IPS DF 6.9 (cell line): ENCODE measurements around the gene RANBP2.

Experiments
- DNase-seq: peaks from one replicate; pipeline ENCODE4 v3.0.0-alpha.2; 2013; ENCODE audit warnings: low read depth, low spot score
- H3K27ac ChIP-seq: one replicate; pipeline ENCODE4 v1.5.1; 2013; ENCODE audit warnings: low read length, control low read depth
- H3K27me3 ChIP-seq: 2 replicates; pipeline ENCODE4 v1.6.1; 2013; ENCODE audit warnings: mild to moderate bottlenecking, low read length; ENCODE audit not compliant: control insufficient read depth, insufficient read depth
- H3K36me3 ChIP-seq: 2 replicates; pipeline ENCODE4 v1.6.1; 2013; ENCODE audit warnings: low read length; ENCODE audit not compliant: control insufficient read depth, insufficient read depth
- H3K4me1 ChIP-seq: 2 replicates; pipeline ENCODE4 v1.6.1; 2013; ENCODE audit warnings: low read length; ENCODE audit not compliant: control insufficient read depth, insufficient read depth
- H3K4me3 ChIP-seq: 2 replicates; pipeline ENCODE4 v1.5.1; 2013; ENCODE audit warnings: mild to moderate bottlenecking, low read length
- H3K9me3 ChIP-seq: 2 replicates; pipeline ENCODE4 v1.6.1; 2013; ENCODE audit warnings: low read length, inconsistent platforms; ENCODE audit not compliant: control insufficient read depth, insufficient read depth
- WGBS: extraction: QIAGEN DNeasy Blood & Tissue Kit; methylation state at CpG from one replicate; pipeline ENCODE4 v1.1.7; 2013; ENCODE audit warnings: mixed read lengths, missing lambda C conversion rate; ENCODE audit not compliant: insufficient read length, insufficient coverage; 5-methylcytosine and 5-hydroxymethylcytosine counted together

Gene RANBP2

GRCh38 chr2:108810993-108811957, 92.0 kb downstream of the RANBP2 start:
- H3K27me3 ChIP-seq = no peaks in the 10 kb centered on the region
- no peaks in the 10 kb centered on the region for H3K4me1 ChIP-seq
- no peak for DNase-seq
- no peak overlapping the region for H3K4me3 ChIP-seq
- H3K9me3 ChIP-seq = no peaks in the 10 kb centered on the region
- no peaks in the 10 kb centered on the region; the same call in 1 of the 2 replicates for H3K36me3 ChIP-seq
- no CpG with 5 or more reads among the region's 4 CpGs for WGBS
- H3K27ac ChIP-seq = no peak overlapping the region

GRCh38 chr2:108813732-108814131, 94.5 kb downstream of the RANBP2 start:
- Histone ChIP-seq H3K4me1 (no peaks in the 10 kb centered on the region), H3K27me3 (no peaks in the 10 kb centered on the region), H3K9me3 (no peaks in the 10 kb centered on the region), H3K4me3 (no peak overlapping the region), H3K36me3 (peaks cover 9% of the 10 kb centered on the region; the same call in 1 of the 2 replicates), H3K27ac (no peak overlapping the region)
- no CpG with 5 or more reads among the region's 1 CpG for WGBS
- DNase-seq = no peak

- H3K4me1 ChIP-seq = no peaks in the 10 kb centered on the region
- H3K9me3 ChIP-seq = no peaks in the 10 kb centered on the region
- H3K27ac ChIP-seq = no peak overlapping the region
- DNase-seq = no peak
- peaks cover 12% of the 10 kb centered on the region; the same call in 1 of the 2 replicates for H3K36me3 ChIP-seq
- H3K4me3 ChIP-seq = no peak overlapping the region
- WGBS = no CpG with 5 or more reads among the region's 2 CpGs
- H3K27me3 ChIP-seq = no peaks in the 10 kb centered on the region; the same call in 1 of the 2 replicates
Observed at GRCh38 chr2:108820482-108820881, 101.2 kb downstream of the RANBP2 start.

- H3K4me1 ChIP-seq = no peaks in the 10 kb centered on the region
- no peaks in the 10 kb centered on the region for H3K9me3 ChIP-seq
- no peaks in the 10 kb centered on the region; the same call in 1 of the 2 replicates for H3K27me3 ChIP-seq
- peaks cover 3% of the 10 kb centered on the region; the same call in 1 of the 2 replicates for H3K36me3 ChIP-seq
- no peak for DNase-seq
- H3K4me3 ChIP-seq = no peak overlapping the region
- no peak overlapping the region for H3K27ac ChIP-seq
- WGBS = no CpG with 5 or more reads among the region's 1 CpG
Observed at GRCh38 chr2:108823286-108823685, 104.0 kb downstream of the RANBP2 start.

- no peak overlapping the region for H3K4me3 ChIP-seq
- H3K9me3 ChIP-seq = no peaks in the 10 kb centered on the region
- no peak for DNase-seq
- peaks cover 3% of the 10 kb centered on the region; the same call in 1 of the 2 replicates for H3K36me3 ChIP-seq
- H3K4me1 ChIP-seq = no peaks in the 10 kb centered on the region
- H3K27ac ChIP-seq = no peak overlapping the region
- 100% methylated on average over 2 of the region's 5 CpGs for WGBS
- no peaks in the 10 kb centered on the region; the same call in 1 of the 2 replicates for H3K27me3 ChIP-seq
Observed at GRCh38 chr2:108824316-108825070, 105.2 kb downstream of the RANBP2 start.

GRCh38 chr2:108825254-108825653, 106.0 kb downstream of the RANBP2 start:
- H3K4me3 ChIP-seq = no peak overlapping the region
- H3K9me3 ChIP-seq = no peaks in the 10 kb centered on the region
- no peak overlapping the region for H3K27ac ChIP-seq
- no peaks in the 10 kb centered on the region; the same call in 1 of the 2 replicates for H3K27me3 ChIP-seq
- WGBS = no CpG with 5 or more reads among the region's 4 CpGs
- no peaks in the 10 kb centered on the region for H3K36me3 ChIP-seq
- no peaks in the 10 kb centered on the region for H3K4me1 ChIP-seq
- no peak for DNase-seq

GRCh38 chr2:108825736-108826135, 106.5 kb downstream of the RANBP2 start:
- Histone ChIP-seq H3K27me3 (no peaks in the 10 kb centered on the region; the same call in 1 of the 2 replicates), H3K27ac (no peak overlapping the region), H3K4me1 (no peaks in the 10 kb centered on the region), H3K36me3 (no peaks in the 10 kb centered on the region), H3K4me3 (no peak overlapping the region), H3K9me3 (no peaks in the 10 kb centered on the region)
- DNase-seq = no peak
- WGBS = no CpG with 5 or more reads among the region's 3 CpGs

GRCh38 chr2:108829578-108830310, 110.5 kb downstream of the RANBP2 start:
- Histone ChIP-seq H3K27me3 (no peaks in the 10 kb centered on the region), H3K27ac (no peak overlapping the region), H3K36me3 (no peaks in the 10 kb centered on the region), H3K9me3 (no peaks in the 10 kb centered on the region), H3K4me1 (no peaks in the 10 kb centered on the region), H3K4me3 (no peak overlapping the region)
- no CpG with 5 or more reads among the region's 4 CpGs for WGBS
- no peak for DNase-seq

GRCh38 chr2:108833219-108833618, 113.9 kb downstream of the RANBP2 start:
- Histone ChIP-seq H3K9me3 (no peaks in the 10 kb centered on the region), H3K4me1 (no peaks in the 10 kb centered on the region), H3K4me3 (no peak overlapping the region), H3K27me3 (no peaks in the 10 kb centered on the region), H3K27ac (no peak overlapping the region), H3K36me3 (no peaks in the 10 kb centered on the region)
- no peak for DNase-seq

GRCh38 chr2:108834620-108835019, 115.3 kb downstream of the RANBP2 start:
- H3K27ac ChIP-seq = no peak overlapping the region
- H3K9me3 ChIP-seq = no peaks in the 10 kb centered on the region
- H3K4me1 ChIP-seq = no peaks in the 10 kb centered on the region
- H3K4me3 ChIP-seq = no peak overlapping the region
- DNase-seq = no peak
- WGBS = 100% methylated on average over 1 of the region's 3 CpGs
- no peaks in the 10 kb centered on the region for H3K36me3 ChIP-seq
- no peaks in the 10 kb centered on the region for H3K27me3 ChIP-seq
